ENCODE data around the gene HEATR5A.
"Not testable (repeated sequence)": the region's sequence is repeated elsewhere in the genome, so short reads cannot be mapped to it uniquely, and the experiment has no call there.

The HEATR5A gene

DNA sequence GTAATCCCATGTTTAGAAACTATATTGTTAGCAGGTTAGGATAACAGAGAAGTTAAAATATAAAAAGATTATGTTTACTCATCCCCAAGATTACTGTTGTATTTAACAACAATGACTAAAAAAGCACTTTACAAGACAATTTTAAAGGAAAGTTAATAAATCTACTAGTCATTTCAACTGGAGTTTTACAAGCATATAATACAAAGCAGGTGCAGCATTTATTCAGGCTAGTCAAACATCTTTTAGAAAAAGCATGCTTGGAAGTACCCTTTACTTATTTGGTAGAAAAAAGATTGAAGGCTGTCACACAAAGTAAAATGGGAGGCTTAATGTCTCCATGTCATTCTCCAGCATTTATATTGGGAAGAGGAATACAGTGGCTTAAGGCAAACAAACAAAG is 80.6 kb downstream of the HEATR5A start:
- Histone ChIP-seq H3K27me3 (ENCODE audit: insufficient read depth, low read depth) (no peaks in the 10 kb centered on the region), H3K79me2 (ENCODE audit: insufficient read depth, low read depth) (no peaks in the 10 kb centered on the region), H4K20me1 (ENCODE audit: insufficient read depth) (no peaks in the 10 kb centered on the region), H3K4me3 (IDR thresholded peaks at IDR 0.05; ENCODE audit: insufficient read depth, low read depth, low read length) (no peak overlapping the region), H3K36me3 (ENCODE audit: insufficient read depth) (no peaks in the 10 kb centered on the region), H3K27ac (no peak overlapping the region), H3K4me1 (ENCODE audit: low read depth, poor library complexity, severe bottlenecking) (no peaks in the 10 kb centered on the region), H3K4me2 (no peak overlapping the region), H3K9ac (no peak overlapping the region), H2AFZ (ENCODE audit: low read depth) (no peak overlapping the region)
- TF ChIP-seq, protein P1, sequence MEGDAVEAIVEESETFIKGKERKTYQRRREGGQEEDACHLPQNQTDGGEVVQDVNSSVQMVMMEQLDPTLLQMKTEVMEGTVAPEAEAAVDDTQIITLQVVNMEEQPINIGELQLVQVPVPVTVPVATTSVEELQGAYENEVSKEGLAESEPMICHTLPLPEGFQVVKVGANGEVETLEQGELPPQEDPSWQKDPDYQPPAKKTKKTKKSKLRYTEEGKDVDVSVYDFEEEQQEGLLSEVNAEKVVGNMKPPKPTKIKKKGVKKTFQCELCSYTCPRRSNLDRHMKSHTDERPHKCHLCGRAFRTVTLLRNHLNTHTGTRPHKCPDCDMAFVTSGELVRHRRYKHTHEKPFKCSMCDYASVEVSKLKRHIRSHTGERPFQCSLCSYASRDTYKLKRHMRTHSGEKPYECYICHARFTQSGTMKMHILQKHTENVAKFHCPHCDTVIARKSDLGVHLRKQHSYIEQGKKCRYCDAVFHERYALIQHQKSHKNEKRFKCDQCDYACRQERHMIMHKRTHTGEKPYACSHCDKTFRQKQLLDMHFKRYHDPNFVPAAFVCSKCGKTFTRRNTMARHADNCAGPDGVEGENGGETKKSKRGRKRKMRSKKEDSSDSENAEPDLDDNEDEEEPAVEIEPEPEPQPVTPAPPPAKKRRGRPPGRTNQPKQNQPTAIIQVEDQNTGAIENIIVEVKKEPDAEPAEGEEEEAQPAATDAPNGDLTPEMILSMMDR (conservative IDR thresholded peaks at IDR 0.05; ENCODE audit: low read depth, low read length): no peak

DNA sequence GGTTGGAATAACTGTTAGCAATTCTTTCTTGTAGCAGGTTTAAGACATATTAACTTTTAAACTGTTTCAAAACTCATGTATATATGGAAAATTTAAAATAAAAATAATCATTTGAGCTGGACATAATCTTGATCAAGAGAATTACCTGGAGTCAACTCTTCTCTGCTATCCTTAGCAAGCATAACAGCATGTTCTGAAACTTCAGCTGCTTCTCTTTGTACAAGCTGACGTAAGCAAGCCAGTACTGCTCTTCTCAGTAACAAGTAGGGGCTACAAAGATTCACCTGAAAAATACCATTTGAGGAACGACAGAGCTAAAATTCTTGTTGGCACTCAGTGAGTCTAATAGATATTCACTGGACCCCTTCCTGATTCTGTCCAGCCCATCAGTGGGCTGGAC is 83.0 kb downstream of the HEATR5A start:
- H3K4me1 ChIP-seq (ENCODE audit: low read depth, poor library complexity, severe bottlenecking): no peaks in the 10 kb centered on the region
- H3K27me3 ChIP-seq (ENCODE audit: insufficient read depth, low read depth): no peaks in the 10 kb centered on the region
- H2AFZ ChIP-seq (ENCODE audit: low read depth): no peak overlapping the region
- H3K9ac ChIP-seq: no peak overlapping the region
- H3K4me2 ChIP-seq: no peak overlapping the region
- TF ChIP-seq, protein P1 (conservative IDR thresholded peaks at IDR 0.05; ENCODE audit: low read depth, low read length): no peak
- H4K20me1 ChIP-seq (ENCODE audit: insufficient read depth): no peaks in the 10 kb centered on the region
- H3K79me2 ChIP-seq (ENCODE audit: insufficient read depth, low read depth): no peaks in the 10 kb centered on the region
- no peak overlapping the region for H3K4me3 ChIP-seq (IDR thresholded peaks at IDR 0.05; ENCODE audit: insufficient read depth, low read depth, low read length)
- H3K27ac ChIP-seq: no peak overlapping the region
- no peaks in the 10 kb centered on the region for H3K36me3 ChIP-seq (ENCODE audit: insufficient read depth)

DNA sequence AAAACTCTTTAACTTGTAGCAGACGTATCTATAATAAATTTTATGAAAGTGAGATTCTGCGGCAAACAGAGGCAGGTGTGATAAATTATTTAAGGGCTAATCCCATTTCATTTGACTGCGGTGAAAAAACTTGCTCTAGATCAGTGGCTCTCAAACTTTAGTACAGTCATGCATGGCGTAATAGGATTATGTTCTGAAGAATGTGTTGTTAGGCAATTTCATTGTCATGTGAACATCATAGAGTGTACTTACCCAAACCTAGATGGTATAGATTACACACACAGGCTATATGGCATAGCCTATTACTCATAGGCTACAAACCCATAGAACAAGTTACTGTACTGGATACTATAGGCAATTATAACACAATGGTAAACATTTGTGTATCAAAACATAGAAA is 83.7 kb downstream of the HEATR5A start:
- Histone ChIP-seq H3K79me2 (ENCODE audit: insufficient read depth, low read depth) (no peaks in the 10 kb centered on the region), H3K27ac (no peak overlapping the region), H3K36me3 (ENCODE audit: insufficient read depth) (no peaks in the 10 kb centered on the region), H4K20me1 (ENCODE audit: insufficient read depth) (no peaks in the 10 kb centered on the region), H3K4me2 (no peak overlapping the region), H2AFZ (ENCODE audit: low read depth) (no peak overlapping the region), H3K4me3 (IDR thresholded peaks at IDR 0.05; ENCODE audit: insufficient read depth, low read depth, low read length) (no peak overlapping the region), H3K27me3 (ENCODE audit: insufficient read depth, low read depth) (no peaks in the 10 kb centered on the region), H3K9ac (no peak overlapping the region), H3K4me1 (ENCODE audit: low read depth, poor library complexity, severe bottlenecking) (no peaks in the 10 kb centered on the region)
- TF ChIP-seq, protein P1 (conservative IDR thresholded peaks at IDR 0.05; ENCODE audit: low read depth, low read length): no peak

DNA sequence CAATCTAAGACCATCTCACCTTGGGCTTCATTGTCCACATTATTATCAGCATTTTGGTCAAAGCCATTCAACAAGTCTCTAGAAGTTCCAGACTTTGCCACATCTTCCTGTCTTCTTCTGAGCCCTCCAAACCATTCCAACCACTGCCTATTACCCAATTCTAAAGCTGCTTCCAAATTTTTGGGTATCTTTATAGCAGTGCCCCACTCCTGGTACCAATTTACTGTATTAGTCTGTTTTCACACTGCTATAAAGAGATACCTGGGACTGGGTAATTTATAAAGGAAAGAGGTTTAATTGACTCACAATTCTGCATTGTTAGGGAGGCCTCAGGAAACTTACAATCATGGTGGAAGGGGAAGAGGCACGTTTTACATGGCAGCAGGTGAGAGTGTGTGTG is 89.0 kb downstream of the HEATR5A start:
- H3K79me2 ChIP-seq (ENCODE audit: insufficient read depth, low read depth); H3K27ac ChIP-seq; H3K27me3 ChIP-seq (ENCODE audit: insufficient read depth, low read depth); H3K4me2 ChIP-seq; H2AFZ ChIP-seq (ENCODE audit: low read depth); H3K4me1 ChIP-seq (ENCODE audit: low read depth, poor library complexity, severe bottlenecking); H4K20me1 ChIP-seq (ENCODE audit: insufficient read depth); H3K9ac ChIP-seq; H3K4me3 ChIP-seq (IDR thresholded peaks at IDR 0.05; ENCODE audit: insufficient read depth, low read depth, low read length); H3K36me3 ChIP-seq (ENCODE audit: insufficient read depth): not testable (repeated sequence)

DNA sequence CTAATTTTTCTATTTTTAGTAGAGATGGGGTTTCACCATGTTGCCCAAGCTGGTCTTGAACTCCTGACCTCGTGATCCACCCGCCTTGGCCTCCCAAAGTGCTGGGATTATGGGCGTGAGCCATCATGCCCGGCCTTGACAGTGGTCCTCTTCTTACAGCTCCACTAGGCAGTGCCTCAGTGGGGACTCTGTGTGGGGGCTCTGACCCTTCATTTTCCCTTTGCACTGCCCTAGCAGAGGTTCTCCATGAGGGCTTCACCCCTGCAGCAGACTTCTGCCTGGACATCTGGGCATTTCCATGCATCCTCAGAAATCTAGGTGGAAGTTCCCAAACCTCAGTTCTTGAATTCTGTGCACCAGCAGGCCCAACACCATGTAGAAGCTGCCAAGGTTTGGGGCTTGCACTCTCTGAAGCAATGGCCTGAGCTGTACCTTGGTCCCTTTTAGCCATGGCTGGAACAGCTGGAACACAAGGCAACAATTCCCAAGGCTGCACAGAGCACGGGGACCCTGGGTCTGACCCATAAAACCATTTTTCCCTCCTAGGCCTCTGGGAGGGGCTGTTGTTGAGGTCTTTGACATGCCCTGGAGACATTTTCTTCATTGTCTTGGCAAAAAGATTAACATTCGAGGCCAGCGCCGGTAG is 90.4 kb downstream of the HEATR5A start:
- not testable (repeated sequence) for H3K27ac ChIP-seq; H3K4me2 ChIP-seq; H3K4me1 ChIP-seq (ENCODE audit: low read depth, poor library complexity, severe bottlenecking); H4K20me1 ChIP-seq (ENCODE audit: insufficient read depth); H2AFZ ChIP-seq (ENCODE audit: low read depth); H3K36me3 ChIP-seq (ENCODE audit: insufficient read depth); H3K9ac ChIP-seq; H3K4me3 ChIP-seq (IDR thresholded peaks at IDR 0.05; ENCODE audit: insufficient read depth, low read depth, low read length); H3K27me3 ChIP-seq (ENCODE audit: insufficient read depth, low read depth); H3K79me2 ChIP-seq (ENCODE audit: insufficient read depth, low read depth)

All from KMS-11 (cell line).